ENCODE measurements around the gene CCM2L. TPM values are rescaled to one million over a fixed set of nuclear protein-coding genes. Genes with fewer than 3 reads are reported as not detected.

Gene CCM2L
- not detected in 2 replicates for total RNA-seq (2014; rRNA removed; shearing (Covaris generic))

GRCh38 chr20:32010101-32010500 is at the start of gene CCM2L:
TSS of gene CCM2L (plus strand) at chr20:32010438. CDS start at chr20:32010455, 17 bp downstream.
- DNase-seq (ENCODE audit: low read depth), result no peak

DNA sequence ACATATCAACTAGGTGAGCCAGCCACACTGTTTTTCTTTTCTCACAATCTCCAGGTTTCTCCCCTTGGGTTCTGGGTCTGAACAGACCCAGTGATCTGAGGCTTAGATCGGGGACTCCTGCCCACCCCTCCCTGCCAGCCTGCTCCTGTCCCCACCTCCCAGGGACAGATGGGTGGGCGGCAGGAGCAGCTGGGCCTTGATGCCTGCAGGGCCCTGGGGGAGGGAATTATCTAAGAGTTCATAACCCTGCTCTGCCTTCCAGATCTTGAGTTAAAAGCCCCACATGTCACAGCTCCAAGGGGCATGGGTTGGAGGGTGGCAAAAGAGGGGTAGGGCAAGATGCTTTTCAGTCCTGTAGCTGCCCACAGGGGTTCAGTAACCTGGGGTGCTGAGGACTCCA is 47.5 kb upstream of the CCM2L start:
- no peak for DNase-seq (ENCODE audit: low read depth)

DNA sequence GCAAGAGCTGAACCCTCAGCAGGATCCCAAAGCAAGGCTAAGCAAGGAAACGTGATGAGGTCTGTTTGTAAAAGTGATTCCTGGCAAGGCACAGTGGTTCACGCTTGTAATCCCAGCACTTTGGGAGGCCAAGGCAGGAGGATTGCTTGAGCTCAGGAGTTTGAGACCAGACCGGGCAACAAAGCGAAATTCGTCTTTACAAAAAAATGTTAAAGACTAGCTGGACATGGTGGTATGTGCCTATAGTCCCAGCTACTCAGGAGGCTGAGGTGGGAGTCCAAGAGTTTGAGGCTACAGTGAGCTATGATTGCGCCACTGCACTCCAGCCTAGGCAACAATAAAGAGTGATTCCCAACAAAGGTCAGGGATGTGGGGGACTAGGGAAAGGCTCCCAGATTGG is 46.3 kb upstream of the CCM2L start:
- DNase-seq (ENCODE audit: low read depth), result no peak

DNA sequence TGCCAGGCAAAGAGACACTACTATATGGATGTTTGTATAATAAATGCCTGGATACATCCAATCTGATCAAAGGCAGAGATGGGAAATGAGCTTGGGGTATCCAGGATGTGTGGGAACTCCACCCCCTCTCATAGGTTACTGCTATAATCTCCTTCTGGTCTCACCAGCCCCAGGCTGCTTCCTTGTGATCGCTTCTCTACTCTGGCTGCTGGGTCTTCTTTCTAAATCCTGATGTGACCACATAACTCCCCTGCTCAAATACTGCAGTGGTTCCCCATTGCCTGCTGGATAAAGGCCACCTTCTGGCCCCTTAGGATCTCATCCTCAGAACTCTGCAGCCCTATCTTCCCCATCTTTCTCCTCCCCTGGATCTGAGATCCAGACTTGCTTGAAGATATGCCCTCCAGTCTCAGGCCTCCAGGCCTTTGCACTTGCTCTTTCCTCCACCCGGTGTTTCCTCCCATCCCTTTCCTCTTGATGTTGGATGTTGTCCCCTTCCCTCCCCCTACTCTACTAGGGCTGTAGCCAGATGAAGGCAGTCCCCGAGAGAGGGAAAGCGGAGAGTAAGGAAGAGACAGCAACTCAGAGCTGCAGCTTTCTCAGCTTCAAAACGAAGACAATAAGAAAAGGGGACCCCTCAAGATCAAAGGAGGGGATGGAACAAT is 43.1 kb upstream of the CCM2L start:
- DNase-seq (ENCODE audit: low read depth), result no peak

DNA sequence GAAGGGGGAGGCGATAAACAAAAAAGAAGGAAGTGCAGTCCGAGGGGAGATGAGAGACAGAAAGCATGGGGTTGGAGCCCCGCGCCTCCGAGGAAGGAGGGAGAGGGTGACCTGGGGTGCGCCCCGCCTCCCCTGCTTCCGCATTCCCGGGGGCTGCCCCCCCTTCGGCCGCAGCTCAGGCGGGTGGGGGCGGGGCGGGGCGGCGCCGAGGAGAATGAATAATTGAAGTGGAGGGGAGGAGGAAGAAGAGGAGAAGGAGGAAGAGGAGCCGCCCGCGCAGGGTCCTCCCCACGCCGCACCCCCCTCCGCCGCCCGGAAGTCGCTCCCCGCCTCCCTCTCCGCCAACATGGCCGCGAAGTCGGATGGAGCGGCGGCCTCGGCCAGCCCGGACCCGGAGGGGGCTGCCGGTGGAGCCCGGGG is 42.4 kb upstream of the CCM2L start, which contains the start of gene XKR7:
Gene XKR7 (plus strand): TSS at position 322 of the 420 bp plus-strand sequence. CDS start 25 bp downstream, at position 347.
- DNase-seq (ENCODE audit: low read depth), result no peak

- peak; percentile 57 for DNase-seq (ENCODE audit: low read depth)
Measured at GRCh38 chr20:31968291-31969126, 41.7 kb upstream of the CCM2L start.

DNA sequence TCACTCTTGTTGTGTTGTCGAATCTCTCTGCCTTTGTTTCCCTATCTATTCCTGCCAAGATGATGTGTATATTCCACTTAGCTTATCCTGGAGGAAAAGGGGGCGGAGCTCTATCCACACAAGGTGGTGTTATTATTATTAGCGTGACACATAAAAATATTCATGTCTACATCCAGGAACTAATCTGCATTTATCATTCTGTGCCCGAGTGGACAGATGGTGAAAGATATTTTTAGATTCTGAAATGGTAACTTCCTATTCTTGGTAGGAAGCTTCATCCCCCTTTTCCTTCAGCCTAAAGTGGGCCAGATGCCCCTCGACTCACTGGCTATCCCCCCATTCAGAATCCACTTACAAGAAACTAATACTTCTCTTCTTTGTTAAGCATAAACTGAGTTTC is 40.2 kb upstream of the CCM2L start:
- no peak for DNase-seq (ENCODE audit: low read depth)

- peak; percentile 35 for DNase-seq (ENCODE audit: low read depth)
Measured at GRCh38 chr20:31972471-31973021, 37.7 kb upstream of the CCM2L start.

DNA sequence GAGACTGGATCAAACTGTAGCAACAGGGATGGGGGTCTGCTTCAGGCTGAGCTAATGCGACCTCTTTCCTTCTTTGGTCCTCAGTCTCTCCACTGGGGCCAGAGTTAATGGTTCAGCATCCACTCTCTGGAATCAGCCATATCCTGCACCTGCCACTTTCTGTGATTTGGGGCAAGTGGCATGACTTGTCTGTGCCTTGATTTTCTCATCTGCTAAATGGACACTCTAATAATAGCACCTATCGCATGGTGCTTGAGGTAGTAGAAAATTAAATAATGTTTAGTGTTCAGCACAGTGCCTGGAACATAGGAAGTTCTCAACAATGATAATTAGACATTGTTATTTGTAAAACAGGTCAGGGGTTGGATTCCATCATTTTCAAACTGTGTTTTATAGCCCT is 35.9 kb upstream of the CCM2L start:
- DNase-seq (ENCODE audit: low read depth), result no peak

- no peak for DNase-seq (ENCODE audit: low read depth)
Measured at GRCh38 chr20:31974951-31975487, 35.2 kb upstream of the CCM2L start.

- no peak for DNase-seq (ENCODE audit: low read depth)
Measured at GRCh38 chr20:31975874-31976273, 34.4 kb upstream of the CCM2L start.

DNA sequence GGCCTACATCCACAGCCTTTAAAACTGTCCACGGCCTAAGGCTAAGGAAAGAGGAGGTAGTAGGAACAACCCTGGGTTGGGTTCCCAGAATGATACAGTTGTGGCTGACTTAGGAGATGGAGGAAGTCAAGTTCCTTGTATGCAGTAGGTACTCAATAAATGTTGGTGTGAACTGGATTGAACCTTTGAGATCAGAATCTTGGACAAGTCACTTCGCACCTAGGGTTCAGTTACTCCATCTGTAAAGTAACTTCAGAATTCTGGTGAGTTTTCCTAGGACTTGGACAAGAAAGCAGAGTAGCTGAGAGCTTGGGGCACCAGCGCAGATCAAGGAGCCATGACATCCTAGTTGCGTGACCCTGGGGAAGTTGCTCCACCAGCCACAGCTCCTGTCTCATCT is 33.2 kb upstream of the CCM2L start:
- no peak for DNase-seq (ENCODE audit: low read depth)

DNA sequence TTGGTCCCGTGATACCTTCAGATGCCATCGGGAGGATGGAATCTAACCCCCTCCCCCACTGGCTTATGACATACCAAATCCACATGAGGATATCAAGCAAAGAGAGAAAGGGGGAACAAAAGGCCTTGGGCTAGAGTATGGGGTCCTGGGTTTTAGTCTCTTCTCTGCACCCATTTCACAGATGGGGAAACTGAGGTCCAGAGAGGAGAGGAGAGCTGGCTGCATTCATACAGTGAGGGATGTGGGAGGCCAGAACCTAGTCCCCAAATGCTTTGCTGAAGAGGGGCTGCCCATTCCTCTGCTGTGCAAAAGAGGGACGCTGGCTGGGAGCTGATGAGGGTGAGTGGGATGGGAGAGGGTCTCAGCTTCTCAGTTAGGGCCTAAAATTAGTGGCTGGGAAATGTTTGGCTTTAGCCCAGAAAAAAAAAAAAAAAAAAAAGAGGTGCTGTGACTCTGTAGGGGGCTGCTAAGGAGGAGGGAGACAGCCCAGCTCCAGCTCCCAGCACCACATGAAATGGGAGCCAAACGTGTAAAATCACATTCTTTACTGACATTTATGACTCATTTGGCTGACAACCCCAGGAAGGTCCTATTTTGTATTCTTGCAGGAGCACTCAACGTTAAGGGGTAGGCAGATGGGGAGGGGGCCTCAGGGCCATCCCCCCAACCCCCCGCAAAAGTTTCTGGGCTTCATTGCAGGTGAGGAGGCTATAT is 30.4 kb upstream of the CCM2L start:
- DNase-seq (ENCODE audit: low read depth), result no peak

DNA sequence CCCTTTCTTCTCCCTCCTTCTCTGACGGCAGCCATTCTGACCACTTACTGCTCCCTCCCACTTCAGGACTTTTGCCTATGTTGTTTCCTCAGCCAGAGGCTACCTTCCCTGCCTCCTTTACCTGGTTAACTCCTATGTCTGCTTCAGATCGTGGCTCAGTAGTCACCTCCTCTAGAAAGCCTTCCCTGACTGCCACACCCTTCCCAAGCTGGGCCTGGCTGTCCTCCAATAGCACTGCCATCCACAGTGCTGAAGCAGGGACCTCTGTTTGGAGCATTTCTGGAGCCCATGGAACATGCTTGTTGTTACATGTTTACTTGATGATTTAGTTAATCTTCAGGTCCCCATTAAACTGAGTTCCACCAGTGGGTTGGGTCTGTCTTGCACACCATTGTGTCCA is 28.5 kb upstream of the CCM2L start:
- DNase-seq (ENCODE audit: low read depth), result no peak

GRCh38 chr20:31984981-31985471 is 25.2 kb upstream of the CCM2L start:
- no peak for DNase-seq (ENCODE audit: low read depth)

DNA sequence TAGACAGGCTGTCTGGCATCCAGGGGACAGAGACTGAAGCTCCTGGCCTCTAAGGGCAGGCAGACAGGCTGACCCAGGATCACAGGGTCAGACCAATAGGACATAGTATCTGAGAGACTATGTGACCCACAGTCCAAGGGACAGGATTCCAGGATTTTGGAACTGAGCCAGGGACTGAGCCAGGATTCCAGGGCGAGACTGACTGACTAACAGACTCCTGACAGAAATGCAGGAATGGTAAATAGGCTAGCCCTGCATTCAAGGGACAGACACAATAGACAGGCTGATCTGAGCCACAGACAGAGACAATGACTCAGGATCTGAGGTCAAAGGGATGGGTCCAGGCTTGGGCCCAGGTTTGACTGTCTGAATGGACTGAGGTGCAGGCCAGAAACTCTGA is 22.5 kb upstream of the CCM2L start:
- DNase-seq (ENCODE audit: low read depth), result peak; percentile 15

GRCh38 chr20:31988430-31989015 is 21.7 kb upstream of the CCM2L start:
- DNase-seq (ENCODE audit: low read depth), result no peak

DNA sequence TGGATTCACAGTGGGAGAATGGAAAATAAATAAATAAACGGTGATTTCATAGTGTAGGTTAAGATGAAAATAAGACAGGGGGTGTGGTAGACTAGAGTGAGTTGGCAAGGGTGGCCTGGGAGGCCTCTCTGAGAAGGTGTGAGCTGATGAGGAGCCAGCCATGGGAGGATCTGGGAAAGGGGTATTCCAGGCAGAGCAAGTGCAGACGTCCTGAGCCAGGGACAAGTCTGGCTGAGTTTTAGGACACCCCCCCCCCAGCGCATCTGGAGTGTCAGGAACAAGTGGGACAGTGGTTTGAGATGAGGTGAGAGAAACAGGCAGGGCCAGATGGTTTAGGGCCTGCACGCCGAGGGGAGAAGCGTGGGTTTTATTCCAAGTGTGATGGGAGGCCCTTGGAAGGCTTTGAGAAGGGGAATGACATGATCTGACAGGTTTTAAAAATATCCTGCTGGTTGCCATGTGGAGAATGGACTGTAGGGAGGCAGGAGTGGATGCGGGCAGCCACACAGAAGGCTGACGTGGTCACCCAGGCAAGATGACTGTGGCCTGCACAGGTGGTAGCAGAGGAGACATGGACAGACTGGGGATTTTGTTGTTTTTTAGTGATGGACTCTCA is 21.1 kb upstream of the CCM2L start:
- DNase-seq (ENCODE audit: low read depth), result no peak

GRCh38 chr20:31990641-31991338 is 19.4 kb upstream of the CCM2L start:
- no peak for DNase-seq (ENCODE audit: low read depth)

- no peak for DNase-seq (ENCODE audit: low read depth)
Measured at GRCh38 chr20:31991339-31991705, 18.9 kb upstream of the CCM2L start.

Measured in RPMI7951 (cell line).